H1 (cell line): ENCODE results near the gene FOXC2. TPM values are rescaled to one million over a fixed set of nuclear protein-coding genes. Genes with fewer than 3 reads are reported as not detected.

Source experiments
- CTCF ChIA-PET: fragments of 300-600 bp; sonication (Branson Sonifier 250); formaldehyde crosslinking; loops from one replicate; lab custom pipeline; 2021; ENCODE audit not compliant: partially characterized antibody; lab: Charles Lee
- POLR2A ChIA-PET: fragments of 300-600 bp; sonication (Branson Sonifier 250); formaldehyde crosslinking; loops from one replicate; lab custom pipeline; 2021; ENCODE audit warnings: inconsistent platforms; ENCODE audit not compliant: partially characterized antibody; lab: Charles Lee
- DNase-seq, 2 experiments: peaks; one replicate each; pipeline versions ENCODE4 v3.0.0 to v3.0.0-alpha.2; 2010 to 2022; ENCODE audit warnings: low spot score in 2 of 2, low read depth in 1 of 2, mixed read lengths in 1 of 2
- FAIRE-seq: peaks from 2 replicates; lab custom pipeline; 2011; peaks lifted over from hg19 to GRCh38; lab: Jason Lieb, UNC
- H2AFZ ChIP-seq: 2 replicates; pipeline ENCODE4 v1.8.1; 2012; ENCODE audit warnings: low read length, inconsistent platforms
- H2AK5ac ChIP-seq: 2 replicates; pipeline ENCODE4 v1.6.1; 2013; ENCODE audit warnings: low read depth, low read length
- H2BK120ac ChIP-seq: replicated peaks from 2 replicates; pipeline ENCODE3; 2013; ENCODE audit warnings: low read depth, low read length, inconsistent platforms
- H2BK12ac ChIP-seq: 2 replicates; pipeline ENCODE4 v1.6.1; 2013; ENCODE audit warnings: low read depth, low read length
- H2BK15ac ChIP-seq: 2 replicates; pipeline ENCODE4 v1.6.1; 2013; ENCODE audit warnings: low read length
- H2BK20ac ChIP-seq: 2 replicates; pipeline ENCODE4 v1.6.1; 2013; ENCODE audit warnings: low read length
- H2BK5ac ChIP-seq: 2 replicates; pipeline ENCODE4 v1.6.1; 2013; ENCODE audit warnings: low read depth, low read length
- H3K14ac ChIP-seq: 2 replicates; pipeline ENCODE4 v1.6.1; 2013; ENCODE audit warnings: inconsistent platforms; ENCODE audit not compliant: insufficient read length
- H3K18ac ChIP-seq: 2 replicates; pipeline ENCODE4 v1.6.1; 2013; ENCODE audit warnings: low read length; ENCODE audit errors: extremely low read depth
- H3K23ac ChIP-seq: 2 replicates; pipeline ENCODE4 v1.6.1; 2013; ENCODE audit warnings: inconsistent platforms; ENCODE audit not compliant: insufficient read length
- H3K23me2 ChIP-seq: 2 replicates; pipeline ENCODE4 v1.6.1; 2013; ENCODE audit warnings: low read depth, low read length
- H3K27ac ChIP-seq: 2 replicates; pipeline ENCODE4 v1.6.1; 2011; ENCODE audit warnings: low read depth, low read length, inconsistent platforms
- H3K27me3 ChIP-seq, 4 experiments: replicated peaks in 1 of 4; 1 replicate in 1 of 4; 2 replicates in 3 of 4; pipeline versions ENCODE4 v1.6.1 to v1.8.1; 2011 to 2013; ENCODE audit warnings: low read length in 3 of 4, mild to moderate bottlenecking in 3 of 4, inconsistent platforms in 2 of 4, mixed read lengths in 2 of 4, moderate library complexity in 1 of 4; ENCODE audit not compliant: control insufficient read depth in 3 of 4, insufficient read depth in 3 of 4; ENCODE audit errors: extremely low read depth in 1 of 4
- H3K36me3 ChIP-seq, 4 experiments: 2 replicates each; pipeline versions ENCODE4 v1.6.1 to v1.8.1; 2011 to 2013; ENCODE audit warnings: mild to moderate bottlenecking in 4 of 4, low read length in 3 of 4, moderate library complexity in 2 of 4, control low read depth in 1 of 4, inconsistent platforms in 1 of 4; ENCODE audit not compliant: insufficient read depth in 4 of 4, control insufficient read depth in 2 of 4
- H3K4ac ChIP-seq: replicated peaks from 2 replicates; pipeline ENCODE3; 2013; ENCODE audit warnings: low read length, low read depth, mixed read lengths, inconsistent platforms; ENCODE audit not compliant: insufficient read length
- H3K4me1 ChIP-seq, 4 experiments: replicated peaks in 1 of 4; 1 replicate in 1 of 4; 2 replicates in 3 of 4; pipeline versions ENCODE4 v1.6.1 to v1.8.1; 2011 to 2013; ENCODE audit warnings: low read length in 3 of 4, inconsistent platforms in 2 of 4, mixed read lengths in 1 of 4; ENCODE audit not compliant: insufficient read depth in 4 of 4, control insufficient read depth in 3 of 4
- H3K4me2 ChIP-seq, 2 experiments: 2 replicates each; pipeline versions ENCODE4 v1.6.1 to v1.8.1; 2011 to 2013; ENCODE audit warnings: low read depth in 2 of 2, low read length in 2 of 2, control low read depth in 1 of 2, inconsistent platforms in 1 of 2, mild to moderate bottlenecking in 1 of 2; ENCODE audit not compliant: insufficient read depth in 1 of 2
- H3K4me3 ChIP-seq, 4 experiments: fragments of 200-600, 300-600 bp in 1 of 4; sonication (generic), shearing (Covaris generic), sonication (Bioruptor Twin) in 1 of 4; 2 replicates each; pipeline versions ENCODE4 v1.5.1 to v1.8.1; 2011 to 2016; ENCODE audit warnings: low read length in 4 of 4, low read depth in 3 of 4, control low read depth in 2 of 4, inconsistent platforms in 2 of 4, mild to moderate bottlenecking in 2 of 4, mixed read lengths in 1 of 4, moderate library complexity in 1 of 4; ENCODE audit not compliant: insufficient read depth in 2 of 4; ENCODE audit errors: extremely low read depth in 1 of 4
- H3K56ac ChIP-seq: replicated peaks from 2 replicates; pipeline ENCODE3; 2013; ENCODE audit warnings: low read depth, mild to moderate bottlenecking, mixed read lengths, low read length, inconsistent platforms; ENCODE audit not compliant: insufficient read length
- H3K79me1 ChIP-seq: 2 replicates; pipeline ENCODE4 v1.6.1; 2013; ENCODE audit warnings: low read depth, low read length, control low read depth
- H3K79me2 ChIP-seq, 2 experiments: 2 replicates each; pipeline versions ENCODE4 v1.6.1 to v1.8.1; 2012 to 2013; ENCODE audit warnings: low read length in 2 of 2, mild to moderate bottlenecking in 2 of 2, inconsistent platforms in 1 of 2; ENCODE audit not compliant: insufficient read depth in 2 of 2, control insufficient read depth in 1 of 2
- H3K9ac ChIP-seq, 4 experiments: replicated peaks in 1 of 4; 1 replicate in 1 of 4; 2 replicates in 3 of 4; pipeline versions ENCODE4 v1.6.1 to v1.8.1; 2011 to 2013; ENCODE audit warnings: low read depth in 3 of 4, low read length in 3 of 4, control low read depth in 2 of 4, mild to moderate bottlenecking in 2 of 4, moderate library complexity in 2 of 4, inconsistent platforms in 1 of 4; ENCODE audit errors: extremely low read depth in 1 of 4
- H3K9me3 ChIP-seq, 2 experiments: 2 replicates each; pipeline versions ENCODE4 v1.6.1 to v1.8.1; 2012 to 2013; ENCODE audit warnings: mild to moderate bottlenecking in 2 of 2, moderate library complexity in 2 of 2, control low read depth in 1 of 2, inconsistent platforms in 1 of 2, low read depth in 1 of 2, low read length in 1 of 2, mixed read lengths in 1 of 2; ENCODE audit not compliant: insufficient read depth in 2 of 2
- H4K20me1 ChIP-seq, 2 experiments: replicated peaks in 1 of 2; 2 replicates each; pipeline versions ENCODE3 to v1.8.1; 2011 to 2013; ENCODE audit warnings: inconsistent platforms in 2 of 2, low read length in 2 of 2, mild to moderate bottlenecking in 1 of 2; ENCODE audit not compliant: insufficient read depth in 2 of 2, control insufficient read depth in 1 of 2
- H4K5ac ChIP-seq: 2 replicates; pipeline ENCODE4 v1.6.1; 2013; ENCODE audit warnings: low read length, low read depth, mixed read lengths, inconsistent platforms; ENCODE audit not compliant: insufficient read length
- H4K8ac ChIP-seq: 2 replicates; pipeline ENCODE4 v1.8.0; 2013; ENCODE audit warnings: mild to moderate bottlenecking, moderate library complexity, low read length, inconsistent platforms; ENCODE audit not compliant: insufficient read depth; ENCODE audit errors: extremely low read depth
- H4K91ac ChIP-seq: replicated peaks from 2 replicates; pipeline ENCODE3; 2013; ENCODE audit warnings: low read length, mixed read lengths, inconsistent platforms; ENCODE audit not compliant: insufficient read length
- ASH2L ChIP-seq: fragments of 200-600, 300-600 bp; sonication (generic); IDR thresholded peaks from one replicate; pipeline ENCODE4 v1.7.1; 2017; ENCODE audit warnings: low read length
- BACH1 ChIP-seq: IDR thresholded peaks from 2 replicates; pipeline ENCODE4 v1.6.1; 2012; ENCODE audit warnings: low read length, improper control_type of control experiment
- CEBPB ChIP-seq: IDR thresholded peaks from 2 replicates; pipeline ENCODE4 v1.6.1; 2012; ENCODE audit warnings: low read depth, low read length
- CHD2 ChIP-seq: IDR thresholded peaks from 2 replicates; pipeline ENCODE4 v1.6.1; 2012; ENCODE audit warnings: low read length, improper control_type of control experiment
- CTBP2 ChIP-seq: IDR thresholded peaks from 2 replicates; pipeline ENCODE4 v1.7.0; 2011; ENCODE audit warnings: borderline replicate concordance, mild to moderate bottlenecking, moderate library complexity, mixed read lengths, low read length; ENCODE audit not compliant: insufficient read depth, insufficient read length
- EZH2 ChIP-seq: fragments of 200-600 bp; sonication (generic); IDR thresholded peaks from 2 replicates; pipeline ENCODE4 v1.7.1; 2012; ENCODE audit warnings: low read depth, mild to moderate bottlenecking, moderate library complexity, low read length, inconsistent platforms; ENCODE audit not compliant: severe bottlenecking
- FOSL1 ChIP-seq: IDR thresholded peaks from 2 replicates; pipeline ENCODE4 v1.6.1; 2011; ENCODE audit warnings: mild to moderate bottlenecking, low read depth, low read length, moderate library complexity; ENCODE audit not compliant: insufficient read depth
- HDAC2 ChIP-seq, 2 experiments: fragments of 300-600 bp in 1 of 2; sonication (generic) in 1 of 2; IDR thresholded peaks; 2 replicates each; pipeline ENCODE4 v1.6.1; 2011 to 2012; ENCODE audit warnings: low read depth in 2 of 2, low read length in 2 of 2, mild to moderate bottlenecking in 2 of 2, moderate library complexity in 2 of 2, borderline replicate concordance in 1 of 2, inconsistent platforms in 1 of 2
- NANOG ChIP-seq: IDR thresholded peaks from 2 replicates; pipeline ENCODE4 v1.6.1; 2011; ENCODE audit warnings: low read length, low read depth, mild to moderate bottlenecking, inconsistent platforms; ENCODE audit not compliant: insufficient read depth, poor library complexity, severe bottlenecking
- POU5F1 ChIP-seq: IDR thresholded peaks from 2 replicates; pipeline ENCODE4 v1.6.1; 2011; ENCODE audit warnings: low read depth, mild to moderate bottlenecking, low read length, moderate library complexity
- RBBP5 ChIP-seq: IDR thresholded peaks from 2 replicates; pipeline ENCODE4 v1.7.1; 2012; ENCODE audit warnings: low read depth, mild to moderate bottlenecking, inconsistent platforms, low read length, moderate library complexity, borderline replicate concordance
- SP2 ChIP-seq: IDR thresholded peaks from 2 replicates; pipeline ENCODE4 v1.6.1; 2012; ENCODE audit warnings: mild to moderate bottlenecking, low read length, inconsistent platforms
- TEAD4 ChIP-seq: IDR thresholded peaks from 2 replicates; pipeline ENCODE4 v1.6.1; 2012; ENCODE audit warnings: low read depth, low read length, inconsistent platforms, mixed read lengths
- WGBS, 2 experiments: shearing (Covaris generic) in 1 of 2; methylation state at CpG; one replicate each; pipeline versions ENCODE4 v1.1.6 to v1.1.7; 2013 to 2015; ENCODE audit warnings: low lambda C conversion rate in 2 of 2, mixed read lengths in 2 of 2, inconsistent platforms in 1 of 2, low coverage in 1 of 2, missing lambda C conversion rate in 1 of 2; ENCODE audit not compliant: insufficient replicate concordance in 2 of 2, insufficient coverage in 1 of 2, insufficient read length in 1 of 2; ENCODE audit errors: extremely low coverage in 1 of 2, missing lambda C conversion rate in 1 of 2; 5-methylcytosine and 5-hydroxymethylcytosine counted together
- polyA plus RNA-seq, 7 experiments: library from polyadenylated mRNA; depleted of rRNA in 3 of 7; stranded (reverse) in 5 of 7; unstranded in 2 of 7; fragments of >200 nt in 5 of 7; fragments of 200-250 nt in 2 of 7; gene quantifications; 1 replicate in 5 of 7; 2 replicates in 1 of 7; 4 replicates in 1 of 7; pipeline versions ENCODE4 v1.2.1 to v1.2.3, GENCODE V29; 2011 to 2013; ENCODE audit warnings: missing spikeins in 2 of 7, mixed read lengths in 2 of 7
- total RNA-seq: library from RNA; stranded (reverse); fragmentation: NEBNext Ultra II Directional; extraction: Animal tissue kit (Norgen Biotek cat#: 25700); gene quantifications from 2 replicates; pipeline ENCODE4 v1.2.1, GENCODE V29; 2021

FOXC2 gene
- total and polyA plus RNA-seq, 2 of the 8 experiments (the other 6 are each of a cell fraction or from before 2014, with no cell fraction given) = 0.09 TPM; not detected in 1

DNA sequence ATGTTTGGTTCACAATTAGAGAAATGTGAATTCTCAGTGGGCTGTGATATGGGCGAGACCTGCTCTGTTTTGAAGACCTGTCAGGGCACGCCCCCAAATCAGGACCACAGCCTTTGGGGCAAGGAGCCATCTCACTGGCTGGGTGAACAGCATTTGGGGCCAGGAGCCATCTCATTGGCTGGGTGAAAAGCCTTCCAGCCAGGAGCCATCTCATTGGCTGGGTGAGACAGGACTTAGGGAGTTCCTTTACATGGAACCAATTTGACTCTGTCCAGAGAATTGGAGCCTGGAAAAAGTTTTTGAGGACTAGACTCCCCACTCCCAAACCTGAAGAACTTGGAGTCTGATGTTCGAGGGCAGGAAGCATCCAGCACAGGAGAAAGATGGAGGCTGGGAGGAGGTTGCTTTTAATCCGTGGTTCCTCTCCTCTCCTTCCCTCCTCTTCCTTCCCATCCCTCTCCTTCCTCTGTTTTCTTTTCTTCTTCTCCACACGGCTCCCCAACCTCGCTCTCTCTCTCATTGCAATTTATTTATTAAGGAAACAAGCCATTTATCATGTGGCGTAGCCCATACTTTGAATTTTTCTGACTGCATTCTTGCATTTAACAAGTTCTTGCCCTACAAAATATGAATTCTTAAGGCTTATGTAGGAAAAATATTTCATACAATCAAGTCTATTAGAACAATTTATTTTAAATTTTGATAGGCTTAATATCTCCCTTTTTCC is 31.4 kb downstream of the FOXC2 start:
- H4K5ac ChIP-seq = no peak overlapping the region
- no peak overlapping the region; the same call in 1 of the 2 replicates for H2AFZ ChIP-seq
- DNase-seq = no peak
- H4K8ac ChIP-seq = no peak overlapping the region
- H3K4ac ChIP-seq = no peak overlapping the region
- H3K27me3 ChIP-seq = peaks cover 0 to 1% (median 0%) of the 10 kb centered on the region in 4 experiments; a peak in 3 of 7 replicates
- H3K23ac ChIP-seq = no peak overlapping the region
- H3K4me3 ChIP-seq = no peak overlapping the region
- no peaks in the 10 kb centered on the region; a peak in 1 of 7 replicates for H3K4me1 ChIP-seq
- H2BK12ac ChIP-seq = no peak overlapping the region
- H2BK5ac ChIP-seq = no peak overlapping the region
- H4K91ac ChIP-seq = no peak overlapping the region
- no peak overlapping the region for H2BK20ac ChIP-seq
- 91% methylated on average over 7 of the region's 7 CpGs; no CpG with 5 or more reads in 1 of the 2 experiments for WGBS, 2 experiments
- H3K79me2 ChIP-seq = no peaks in the 10 kb centered on the region
- H3K36me3 ChIP-seq = no peaks in the 10 kb centered on the region
- CTCF ChIA-PET = interaction anchor here (0.8 kb wide), 1 partner anchor 16 kb away, joined by 3 read pairs; no protein-coding TSS in a partner anchor
- no peak overlapping the region for H2BK15ac ChIP-seq
- H4K20me1 ChIP-seq = no peaks in the 10 kb centered on the region
- H3K23me2 ChIP-seq = no peaks in the 10 kb centered on the region
- no peak overlapping the region for H2AK5ac ChIP-seq
- H3K4me2 ChIP-seq = no peak overlapping the region
- H3K56ac ChIP-seq = no peak overlapping the region
- H3K27ac ChIP-seq = no peak overlapping the region
- no peak for FAIRE-seq
- no peak overlapping the region for H3K9ac ChIP-seq
- POLR2A ChIA-PET = interaction anchor here (0.6 kb wide), 1 partner anchor 203 kb away, joined by 4 read pairs; no protein-coding TSS in a partner anchor
- H3K9me3 ChIP-seq = no peaks in the 10 kb centered on the region
- no peaks in the 10 kb centered on the region for H3K79me1 ChIP-seq
- H3K18ac ChIP-seq = no peak overlapping the region
- H3K14ac ChIP-seq = no peak overlapping the region
- H2BK120ac ChIP-seq = no peak overlapping the region
- TF ChIP-seq RBBP5 (no peak), FOSL1 (no peak), HDAC2 (IDR thresholded peaks at IDR 0.05; ENCODE audit: borderline replicate concordance in 1 of 2, low read depth in 2 of 2, low read length in 2 of 2) (no peak), CEBPB (no peak), EZH2 (no peak), BACH1 (no peak), NANOG (no peak), POU5F1 (no peak), SP2 (no peak), CTBP2 (no peak), CHD2 (no peak), TEAD4 (no peak), ASH2L (no peak)
